Epidermal melanocyte (primary cell): ENCODE data around the gene LRRC37A.
"Not testable (repeated sequence)": the region's sequence is repeated elsewhere in the genome, so short reads cannot be mapped to it uniquely, and the experiment has no call there.

Experiments
- DNase-seq: peaks from one replicate; pipeline ENCODE4 v3.0.0; 2011; ENCODE audit warnings: low spot score; ENCODE audit not compliant: insufficient read length

The LRRC37A gene

DNA sequence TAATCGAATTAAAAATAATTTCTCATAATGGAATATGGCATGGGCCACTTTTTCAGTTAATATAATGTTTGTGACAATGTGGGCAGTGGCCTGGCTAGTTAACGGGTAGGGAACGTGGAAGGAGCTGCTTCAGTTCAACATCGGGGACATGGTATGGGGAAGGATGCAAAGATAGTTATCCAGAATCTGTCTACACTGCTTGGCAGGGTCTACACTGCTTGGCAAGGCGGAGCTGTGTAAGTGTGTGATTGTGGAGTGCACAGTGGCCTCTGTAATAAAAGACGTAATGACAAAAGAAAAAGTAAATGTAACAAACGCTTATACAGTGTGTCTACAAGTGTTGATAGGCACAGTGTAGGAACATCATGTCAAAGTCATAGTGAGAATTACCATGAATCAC lies 7.3 kb upstream of the LRRC37A start:
- DNase-seq, result not testable (repeated sequence)

GRCh38 chr17:46290906-46291546 lies 3.9 kb upstream of the LRRC37A start:
- DNase-seq, result not testable (repeated sequence)

DNA sequence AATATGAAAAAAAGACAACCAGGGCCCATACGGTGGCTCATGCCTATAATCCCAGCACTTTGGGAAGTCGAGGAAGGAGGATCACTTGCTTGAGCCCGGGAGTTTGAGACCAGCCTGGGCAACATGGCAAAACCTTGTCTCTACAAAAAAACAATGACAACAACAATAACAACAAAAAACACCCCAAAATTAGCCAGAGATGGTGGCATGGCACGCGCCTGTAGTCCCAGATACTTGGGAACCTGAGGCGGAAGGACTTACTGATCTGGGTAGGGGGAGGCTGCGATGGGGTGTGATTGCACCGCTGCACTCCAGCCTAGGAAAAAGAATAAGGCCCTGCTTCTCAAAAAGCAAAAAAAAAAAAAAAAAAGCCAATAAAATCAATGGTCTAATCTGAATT lies 3.3 kb upstream of the LRRC37A start:
- not testable (repeated sequence) for DNase-seq

DNA sequence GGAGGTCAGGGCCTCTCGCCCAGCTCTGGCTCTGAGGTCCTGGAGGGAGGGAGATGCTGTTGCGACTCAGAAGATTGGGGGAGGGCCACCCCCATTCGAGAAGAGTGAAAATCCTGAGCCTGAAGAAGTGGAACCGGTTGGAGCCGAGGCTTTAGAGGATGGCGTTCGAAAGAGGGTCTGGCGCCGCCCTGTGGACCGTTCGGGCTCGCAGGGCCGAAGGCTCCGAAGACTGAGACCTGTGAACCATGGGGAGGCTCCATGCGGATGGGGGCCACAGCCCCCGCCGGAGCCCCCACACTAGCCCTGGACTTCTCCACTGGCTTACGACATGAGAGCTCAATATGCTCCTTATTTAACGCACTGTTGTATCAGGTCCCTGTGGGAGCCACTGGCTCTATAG lies 46.3 kb downstream of the LRRC37A start:
- DNase-seq, result not testable (repeated sequence)

DNA sequence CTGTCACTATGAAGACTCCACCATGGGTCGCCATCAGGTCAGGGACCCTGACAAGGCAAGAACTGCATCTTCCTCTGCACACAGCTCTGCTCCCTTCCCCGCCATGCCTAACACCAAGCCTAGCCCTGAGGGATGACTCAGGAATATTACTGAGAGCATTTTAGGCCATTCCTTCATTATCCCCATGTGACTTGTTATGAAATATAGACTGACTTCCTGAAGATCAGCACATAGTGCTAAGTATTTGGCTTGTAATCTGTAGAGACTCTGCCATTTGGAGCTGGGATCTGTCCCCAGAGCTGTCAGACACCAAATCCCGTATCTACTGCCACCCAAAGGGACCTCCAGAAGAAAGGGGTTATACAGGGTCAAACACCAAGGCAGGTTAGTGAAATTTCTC lies 47.2 kb downstream of the LRRC37A start:
- not testable (repeated sequence) for DNase-seq

DNA sequence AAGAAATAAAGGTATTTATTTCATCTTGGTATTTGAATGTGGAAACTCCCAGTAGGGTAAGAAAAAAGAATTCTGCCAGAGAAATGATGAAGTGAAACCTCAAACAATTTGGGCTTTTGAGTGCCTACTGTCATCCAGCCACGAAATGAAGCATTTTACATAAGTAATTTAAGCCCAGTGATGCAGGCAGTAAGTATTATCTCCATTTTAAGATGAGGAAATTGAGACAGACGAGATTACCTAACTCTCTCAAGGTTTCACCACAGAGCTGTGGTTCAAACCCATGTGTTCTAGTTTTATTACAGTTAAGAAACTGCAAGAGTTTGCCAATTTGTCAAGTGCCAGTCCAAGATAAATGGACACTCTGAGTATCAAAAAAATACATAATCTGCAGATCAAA lies 53.4 kb downstream of the LRRC37A start:
- DNase-seq, result not testable (repeated sequence)

- DNase-seq, result not testable (repeated sequence)
These were observed 54.1 kb downstream of the LRRC37A start for GRCh38 chr17:46349060-46349459.

GRCh38 chr17:46353856-46354255 lies 58.9 kb downstream of the LRRC37A start:
- not testable (repeated sequence) for DNase-seq

- not testable (repeated sequence) for DNase-seq
These were observed 66.3 kb downstream of the LRRC37A start for GRCh38 chr17:46361145-46361735.

DNA sequence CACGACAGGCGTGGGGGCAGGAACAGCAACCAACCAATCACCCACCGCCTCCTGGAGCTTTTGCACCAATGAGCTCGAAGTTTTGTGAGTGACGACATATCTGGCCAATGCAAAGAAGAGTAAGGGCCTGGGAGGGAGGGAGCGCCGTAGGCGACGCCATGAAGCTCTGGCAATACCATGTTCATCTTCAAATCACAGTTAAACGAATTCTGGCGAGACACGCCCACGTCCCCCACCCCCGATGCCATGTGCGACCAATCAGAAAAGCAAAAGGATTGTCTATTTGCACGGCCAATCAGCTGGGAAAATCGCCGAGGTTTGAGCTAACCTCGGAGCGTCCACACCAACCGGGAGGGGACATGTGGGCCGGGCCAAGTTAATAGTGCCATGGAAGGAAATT lies 66.8 kb downstream of the LRRC37A start, which contains the start of gene ARL17B:
ARL17B (minus strand) TSS at position 12 of the 400 bp plus-strand sequence. CDS start 3,369 bp downstream, outside the sequence.
- DNase-seq, result not testable (repeated sequence)

DNA sequence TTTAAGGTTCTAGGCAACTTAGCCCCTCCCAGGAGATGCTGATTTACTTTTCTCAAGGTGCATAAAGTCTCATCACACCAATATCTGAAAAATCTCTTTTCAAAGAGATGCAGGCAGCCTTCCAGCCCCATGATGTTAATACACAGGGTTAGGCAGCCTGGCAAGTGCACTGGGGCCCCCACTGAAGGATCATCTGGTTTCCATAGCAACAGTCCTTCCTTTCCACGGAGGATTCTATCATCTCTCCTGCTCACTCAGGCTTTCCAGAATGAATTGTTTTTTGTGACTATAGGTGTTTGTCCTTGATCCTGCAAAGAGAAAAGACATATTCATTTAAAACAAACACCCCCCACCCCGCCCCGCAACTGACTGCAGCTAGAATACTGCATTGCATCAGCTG lies 72.6 kb downstream of the LRRC37A start:
- not testable (repeated sequence) for DNase-seq

- DNase-seq, result not testable (repeated sequence)
These were observed 77.6 kb downstream of the LRRC37A start for GRCh38 chr17:46372236-46373229.

DNA sequence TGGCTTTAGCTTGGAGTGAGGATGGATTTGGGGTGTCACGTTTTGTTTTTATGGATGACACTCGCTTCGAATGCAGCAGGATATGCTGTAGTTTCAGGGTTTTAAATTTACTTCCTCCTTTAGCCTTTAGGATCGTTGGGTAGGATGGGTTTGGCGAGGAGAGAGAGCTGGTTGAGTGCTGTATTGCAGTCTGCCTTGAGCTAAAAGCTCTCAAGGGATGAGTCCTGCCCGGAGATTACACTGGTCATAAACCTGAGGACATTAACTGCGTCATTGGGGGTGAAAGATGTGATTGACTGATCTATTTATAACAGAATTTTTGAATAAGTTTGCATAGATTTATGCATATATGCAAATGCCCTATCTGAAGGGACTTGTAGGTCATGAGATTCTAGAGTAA lies 78.5 kb downstream of the LRRC37A start:
- not testable (repeated sequence) for DNase-seq

DNA sequence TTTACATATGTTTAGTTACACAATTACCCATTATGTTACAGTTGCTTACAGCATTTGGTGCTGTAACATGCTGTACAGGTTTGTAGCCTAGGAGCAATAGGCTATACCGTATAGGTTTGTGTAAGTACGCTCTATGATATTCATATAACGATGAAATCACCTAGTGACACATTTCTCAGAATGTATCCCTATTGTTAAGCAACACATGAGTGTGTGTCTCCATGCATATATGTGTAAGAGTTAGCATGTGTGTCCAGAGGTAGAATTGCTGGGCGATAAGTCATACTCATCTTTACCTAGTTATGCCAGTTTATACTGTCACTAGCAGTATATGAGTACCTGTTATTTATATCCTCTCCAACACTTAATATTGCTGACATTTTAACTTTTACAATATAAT lies 88.2 kb downstream of the LRRC37A start:
- not testable (repeated sequence) for DNase-seq

DNA sequence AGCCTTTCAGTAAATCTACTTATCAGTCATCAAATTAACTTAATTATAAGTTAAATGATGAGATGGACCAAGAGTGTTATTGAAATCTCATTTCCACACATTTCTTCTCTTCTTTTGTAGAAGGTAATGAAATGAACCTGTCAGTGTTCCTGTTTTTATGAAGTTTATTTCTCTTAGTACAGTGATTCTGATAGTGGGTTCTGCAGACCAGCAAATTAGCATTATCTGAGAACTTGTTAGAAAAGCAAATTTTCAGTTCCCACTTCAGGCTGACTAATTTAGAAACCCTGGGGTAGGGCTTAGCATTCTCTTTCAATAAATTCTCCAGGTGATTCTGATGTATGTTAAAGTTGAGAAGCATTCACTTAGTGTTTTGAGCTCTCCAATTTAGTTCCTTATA lies 90.6 kb downstream of the LRRC37A start:
- DNase-seq, result not testable (repeated sequence)
